ENCODE data around the gene CABP2. TPM values are rescaled to one million over a fixed set of nuclear protein-coding genes. Genes with fewer than 3 reads are reported as not detected.
"Not testable (repeated sequence)": the region's sequence is repeated elsewhere in the genome, so short reads cannot be mapped to it uniquely, and the experiment has no call there.

Gene CABP2
- total RNA-seq, 1 donor from 2014 or later: not detected

DNA sequence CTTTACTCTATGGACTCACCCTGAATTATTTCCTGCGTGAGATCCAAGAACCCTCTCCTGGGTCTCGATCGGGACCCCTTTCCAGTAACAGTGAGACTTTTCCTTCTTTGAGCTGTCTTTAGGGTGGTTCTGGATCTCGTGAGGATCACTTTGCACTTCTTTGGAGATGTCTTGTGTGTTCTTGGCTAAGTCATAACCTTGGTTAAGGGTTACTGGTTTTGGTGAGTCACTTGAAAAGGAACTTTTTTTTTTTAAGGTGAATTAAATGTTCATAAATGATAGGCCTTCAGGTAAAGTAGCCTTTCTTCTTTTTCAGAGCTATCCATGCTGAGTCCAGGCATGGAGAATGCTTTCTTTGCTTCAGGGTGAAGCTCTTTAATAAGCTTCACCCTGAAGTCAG is 41.0 kb upstream of the CABP2 start:
- CTCF ChIA-PET: interaction anchor here (1.1 kb wide), 1 partner anchor 8 kb away, joined by 5 read pairs; no protein-coding TSS in a partner anchor
- ATAC-seq (ENCODE audit: low read depth) (no peak), DNase-seq (no peak)
- Mint-ChIP-seq H3K36me3 (ENCODE audit: low read depth) (no peaks in the 10 kb centered on the region), H3K4me1 (peaks cover 16% of the 10 kb centered on the region), H3K9me3 (no peaks in the 10 kb centered on the region), H3K4me3 (no peak overlapping the region), H3K27me3 (no peaks in the 10 kb centered on the region), H3K27ac (no peak overlapping the region)
- POLR2A ChIA-PET: no interaction called here
- no peak for TF ChIP-seq CTCF (IDR thresholded peaks at IDR 0.05)
- intact Hi-C loops (cut with micrococcal nuclease): no loop called here

DNA sequence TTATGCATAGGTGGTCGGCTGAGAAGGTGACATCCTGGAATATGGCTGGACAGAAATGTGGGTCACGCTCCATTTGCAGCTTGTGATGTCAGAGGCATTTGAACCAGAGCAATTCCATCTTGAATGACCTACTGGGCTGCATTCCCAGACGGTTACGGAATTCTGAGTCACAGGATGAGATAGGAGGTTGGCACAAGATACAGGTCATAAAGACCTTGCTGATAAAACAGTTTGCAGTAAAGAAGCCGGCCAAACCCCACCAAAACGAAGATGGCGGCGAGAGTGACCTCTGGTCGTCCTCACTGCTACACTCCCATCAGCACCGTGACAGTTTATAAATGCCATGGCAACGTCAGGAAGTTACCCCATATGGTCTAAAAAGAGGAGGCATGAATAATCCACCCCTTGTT is 40.5 kb upstream of the CABP2 start:
- H3K27ac Mint-ChIP-seq; intact Hi-C loops (cut with micrococcal nuclease); DNase-seq; H3K27me3 Mint-ChIP-seq; H3K4me3 Mint-ChIP-seq; ATAC-seq (ENCODE audit: low read depth); H3K36me3 Mint-ChIP-seq (ENCODE audit: low read depth); H3K9me3 Mint-ChIP-seq; POLR2A ChIA-PET: not testable (repeated sequence)
- CTCF ChIA-PET: interaction anchor here (1.1 kb wide), 1 partner anchor 9 kb away, joined by 5 read pairs; no protein-coding TSS in a partner anchor
- peaks cover 17% of the 10 kb centered on the region for H3K4me1 Mint-ChIP-seq

GRCh38 chr11:67562963-67563704 is 39.9 kb upstream of the CABP2 start:
- ChIA-PET CTCF (interaction anchor here (1.3 kb wide), 1 partner anchor 96 kb away, joined by 3 read pairs; no protein-coding TSS in a partner anchor), POLR2A (interaction anchor here (1.4 to 1.5 kb wide), 2 partner anchors 24 to 51 kb away, joined by 3 to 7 read pairs; no protein-coding TSS in a partner anchor)
- Mint-ChIP-seq H3K27me3 (no peaks in the 10 kb centered on the region), H3K36me3 (ENCODE audit: low read depth) (no peaks in the 10 kb centered on the region), H3K27ac (no peak overlapping the region), H3K4me3 (no peak overlapping the region), H3K4me1 (peaks cover 23% of the 10 kb centered on the region), H3K9me3 (no peaks in the 10 kb centered on the region)
- no peak for DNase-seq
- intact Hi-C loops (cut with micrococcal nuclease): no loop called here
- ATAC-seq (ENCODE audit: low read depth): no peak
- no peak for TF ChIP-seq CTCF (IDR thresholded peaks at IDR 0.05)

- no peaks in the 10 kb centered on the region for H3K27me3 Mint-ChIP-seq
- H3K27ac Mint-ChIP-seq: peak overlapping the region; percentile 69
- POLR2A ChIA-PET: interaction anchor here (1.4 to 1.5 kb wide), 2 partner anchors 25 to 52 kb away, joined by 3 to 7 read pairs; no protein-coding TSS in a partner anchor
- H3K4me1 Mint-ChIP-seq: peaks cover 27% of the 10 kb centered on the region
- H3K36me3 Mint-ChIP-seq (ENCODE audit: low read depth): no peaks in the 10 kb centered on the region
- H3K9me3 Mint-ChIP-seq: no peaks in the 10 kb centered on the region
- TF ChIP-seq CTCF (IDR thresholded peaks at IDR 0.05): no peak
- intact Hi-C loops (cut with micrococcal nuclease): no loop called here
- H3K4me3 Mint-ChIP-seq: peak overlapping the region; percentile 57
- ATAC-seq (ENCODE audit: low read depth) (peak; percentile 62), DNase-seq (no peak)
- CTCF ChIA-PET: interaction anchor here (1.3 kb wide), 1 partner anchor 97 kb away, joined by 3 read pairs; no protein-coding TSS in a partner anchor
These were observed 38.8 kb upstream of the CABP2 start for GRCh38 chr11:67561971-67562619.

DNA sequence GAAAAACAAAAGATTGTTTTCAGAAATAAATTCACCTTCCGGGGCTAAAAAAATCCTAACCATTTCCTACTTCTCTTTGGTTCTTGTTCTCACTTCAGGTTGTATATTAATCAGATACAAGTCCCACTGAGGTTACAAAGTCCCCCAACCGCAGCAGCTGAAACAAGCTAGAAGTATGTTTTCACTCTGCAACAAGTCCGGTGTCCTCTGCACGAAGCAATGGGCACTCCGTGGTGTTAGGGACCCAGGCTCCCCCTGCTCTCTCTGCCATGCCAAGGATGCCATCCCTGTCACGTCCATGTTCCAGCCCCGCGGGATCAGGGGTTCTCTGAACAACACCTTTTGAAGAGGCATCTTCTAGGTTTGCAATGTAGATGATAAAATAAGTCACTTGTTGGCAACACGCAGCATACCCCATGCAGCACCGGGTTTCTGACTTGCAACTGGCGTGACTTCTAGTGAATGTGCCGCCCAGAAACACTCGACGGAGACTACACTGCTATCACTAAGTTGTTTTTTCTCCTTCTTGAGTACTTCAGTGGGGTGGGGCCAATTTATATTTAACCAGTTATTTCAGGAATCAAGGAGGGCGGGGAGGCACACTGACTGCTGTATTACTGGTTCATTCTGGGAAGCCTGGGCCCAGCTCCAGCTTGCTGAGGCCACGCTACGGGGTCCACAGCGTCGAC is 35.0 kb upstream of the CABP2 start:
- TF ChIP-seq CTCF (IDR thresholded peaks at IDR 0.05): no peak
- ATAC-seq (ENCODE audit: low read depth) (peak; percentile 66), DNase-seq (no peak)
- H3K27me3 Mint-ChIP-seq: peaks cover 3% of the 10 kb centered on the region
- H3K4me3 Mint-ChIP-seq: peak overlapping the region; percentile 45
- POLR2A ChIA-PET: interaction anchor here (0.6 to 0.7 kb wide), 2 partner anchors 8 kb away, joined by 3 to 4 read pairs; no protein-coding TSS in a partner anchor
- peak overlapping the region; percentile 24 for H3K27ac Mint-ChIP-seq
- peaks cover 25% of the 10 kb centered on the region for H3K4me1 Mint-ChIP-seq
- intact Hi-C loops (cut with micrococcal nuclease): no loop called here
- CTCF ChIA-PET: no interaction called here
- no peaks in the 10 kb centered on the region for H3K36me3 Mint-ChIP-seq (ENCODE audit: low read depth)
- H3K9me3 Mint-ChIP-seq: no peaks in the 10 kb centered on the region
